DMS79 treated with DMSO at 0.1 percent for 48 hours (cell line): ENCODE measurements around the gene AKAP6.
"Not testable (repeated sequence)": the region's sequence is repeated elsewhere in the genome, so short reads cannot be mapped to it uniquely, and the experiment has no call there.

Source experiments
- DNase-seq: peaks from one replicate; lab custom pipeline; 2025; lab: John Stamatoyannopoulos, UW

Gene AKAP6

DNA sequence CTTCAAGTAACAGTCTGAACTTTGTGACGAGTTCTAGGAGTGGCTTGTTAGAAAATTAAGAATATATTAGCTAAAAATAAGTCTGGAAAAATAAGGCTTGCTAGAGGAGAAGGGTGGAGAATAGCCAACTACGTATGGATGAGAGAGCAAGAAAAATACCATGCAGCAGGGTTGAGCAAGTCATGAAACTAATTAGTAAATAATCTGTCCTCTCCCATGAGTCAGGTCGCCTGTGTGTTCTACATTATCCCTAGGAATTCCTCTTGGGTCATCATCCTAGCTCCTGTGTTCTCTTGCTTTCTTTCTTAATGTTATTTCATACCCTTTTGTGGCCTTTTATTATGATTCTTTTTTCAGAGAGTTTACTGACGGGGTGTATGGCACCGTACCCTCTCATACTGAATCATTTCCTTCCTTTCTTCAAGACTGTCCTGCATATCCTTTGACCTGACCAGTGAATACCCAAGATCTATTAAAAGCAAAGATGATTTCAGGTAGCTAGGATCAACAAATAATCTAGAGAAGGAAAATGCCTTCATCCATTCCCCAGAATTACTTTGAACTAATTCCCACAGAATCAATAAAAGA lies 432.4 kb downstream of the AKAP6 start:
- DNase-seq, result no peak

GRCh38 chr14:32762886-32763285 lies 433.8 kb downstream of the AKAP6 start:
- DNase-seq, result no peak

- no peak for DNase-seq
These were observed 434.6 kb downstream of the AKAP6 start for GRCh38 chr14:32763673-32764072.

- no peak for DNase-seq
These were observed 435.0 kb downstream of the AKAP6 start for GRCh38 chr14:32764131-32764530.

- DNase-seq, result no peak
These were observed 441.3 kb downstream of the AKAP6 start for GRCh38 chr14:32770422-32770821.

- no peak for DNase-seq
These were observed 445.1 kb downstream of the AKAP6 start for GRCh38 chr14:32774214-32774613.

DNA sequence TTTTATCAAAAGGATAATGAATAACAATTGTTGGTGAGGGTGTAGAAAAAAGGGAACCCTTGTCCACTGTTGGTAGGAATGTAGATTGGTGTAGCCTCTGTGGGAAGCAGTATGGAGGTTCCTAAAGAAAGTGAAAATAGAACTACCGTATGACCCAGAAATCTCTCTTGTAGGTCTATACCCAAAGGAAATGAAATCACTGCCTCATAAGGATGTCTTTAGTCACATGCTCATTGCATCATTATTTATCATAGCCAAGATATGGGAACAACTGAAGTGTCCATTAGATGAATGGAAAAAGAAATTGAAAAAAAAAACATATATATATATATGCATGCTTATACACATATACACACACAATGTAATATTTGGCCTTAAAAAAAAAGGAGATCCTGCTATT lies 450.7 kb downstream of the AKAP6 start:
- no peak for DNase-seq

- DNase-seq, result no peak
These were observed 455.3 kb downstream of the AKAP6 start for GRCh38 chr14:32784405-32784804.

DNA sequence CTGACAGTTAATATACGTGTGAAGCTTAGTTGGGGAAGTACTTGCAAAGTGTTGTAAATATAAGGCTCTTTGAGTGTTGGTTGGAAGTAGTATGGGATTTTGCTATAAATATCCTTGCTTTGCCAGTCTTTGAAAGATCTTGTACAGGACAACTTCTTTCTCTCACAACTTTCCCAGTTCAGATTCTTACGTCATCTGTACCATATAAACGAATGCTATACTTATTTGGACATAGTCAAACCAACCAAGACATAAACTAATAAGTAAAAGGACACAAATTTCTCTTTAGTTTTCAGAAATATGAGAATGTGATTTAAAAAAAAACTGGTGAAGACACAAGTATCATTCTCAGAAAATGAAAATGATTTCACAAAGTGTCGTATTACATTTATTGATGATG lies 456.5 kb downstream of the AKAP6 start:
- no peak for DNase-seq

DNA sequence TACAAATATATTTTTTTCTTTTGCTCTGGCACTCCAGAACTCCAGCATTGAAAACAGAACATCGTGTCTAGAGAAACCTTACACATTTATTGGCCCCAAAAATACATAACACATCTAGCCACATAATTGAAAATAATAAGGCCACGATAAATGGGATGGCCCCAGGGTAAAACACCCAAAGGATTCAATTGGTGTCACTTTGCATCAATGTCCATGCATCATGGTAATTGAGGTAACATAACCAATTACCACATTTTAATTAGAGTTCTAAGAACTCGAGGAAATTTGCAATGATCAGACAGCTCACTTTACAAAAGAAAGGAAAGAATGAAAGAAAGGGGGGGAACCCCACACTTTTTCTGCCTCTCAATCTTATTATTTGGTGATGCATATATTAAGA lies 457.8 kb downstream of the AKAP6 start:
- DNase-seq, result no peak

DNA sequence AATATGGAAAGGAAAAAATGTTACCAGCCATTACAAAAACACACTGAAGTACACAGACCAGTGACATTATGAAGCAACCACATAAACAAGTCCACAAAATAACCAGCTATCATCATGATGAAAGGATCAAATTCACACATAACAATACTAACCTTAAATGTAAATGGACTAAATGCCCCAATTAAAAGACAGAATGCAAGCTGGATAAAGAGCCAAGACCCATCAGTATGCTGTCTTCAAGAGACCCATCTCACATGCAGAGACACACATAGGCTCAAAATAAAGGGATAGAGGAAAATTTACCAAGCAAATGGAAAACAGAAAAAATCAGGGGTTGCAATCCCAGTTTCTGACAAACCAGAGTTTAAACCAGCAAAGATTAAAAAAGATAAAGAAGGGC lies 463.9 kb downstream of the AKAP6 start:
- not testable (repeated sequence) for DNase-seq

- no peak for DNase-seq
These were observed 471.2 kb downstream of the AKAP6 start for GRCh38 chr14:32800320-32800719.

DNA sequence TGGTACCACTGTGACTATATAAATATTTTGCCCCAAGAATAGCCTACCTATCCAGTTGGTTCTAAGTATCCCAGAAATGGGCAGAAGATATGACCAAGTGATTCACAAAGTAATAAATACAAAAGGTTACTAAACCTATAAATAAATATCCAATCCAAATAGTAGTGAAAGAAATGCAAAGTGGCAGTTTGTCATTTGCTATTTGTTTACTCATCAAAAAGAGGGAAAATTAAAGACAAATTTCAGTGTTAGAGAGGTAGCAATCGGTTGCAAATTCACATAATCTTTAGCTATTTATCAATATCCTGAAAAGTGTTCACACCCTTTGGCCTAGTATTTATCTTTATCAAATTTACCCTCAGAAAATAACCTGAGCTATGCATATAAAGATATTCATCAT lies 473.2 kb downstream of the AKAP6 start:
- DNase-seq, result no peak

- no peak for DNase-seq
These were observed 476.9 kb downstream of the AKAP6 start for GRCh38 chr14:32805979-32806378.

GRCh38 chr14:32808644-32809043 lies 479.5 kb downstream of the AKAP6 start:
- peak; percentile 92 for DNase-seq

- no peak for DNase-seq
These were observed 480.2 kb downstream of the AKAP6 start for GRCh38 chr14:32809255-32809654.

GRCh38 chr14:32813401-32813800 lies 484.3 kb downstream of the AKAP6 start:
- peak; percentile 80 for DNase-seq

DNA sequence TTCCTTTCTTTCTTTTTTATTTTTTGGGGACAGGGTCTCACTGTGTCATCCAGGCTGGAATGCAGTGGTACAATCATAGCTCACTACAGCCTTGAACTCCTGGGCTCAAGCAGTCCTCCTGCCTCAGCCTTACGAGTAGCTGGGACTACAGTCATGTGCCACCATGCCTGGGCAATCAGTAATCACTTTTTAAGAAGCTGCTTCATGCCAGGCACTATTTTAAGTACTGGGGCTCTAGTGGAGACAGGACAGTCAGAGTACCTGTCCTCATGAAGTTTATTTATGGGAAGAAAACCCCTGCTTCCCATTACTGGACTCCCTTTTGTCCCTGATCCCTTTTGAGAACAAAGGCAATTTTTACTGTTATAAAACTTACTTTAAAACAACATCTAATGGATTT lies 485.6 kb downstream of the AKAP6 start:
- DNase-seq, result no peak

- DNase-seq, result no peak
These were observed 487.5 kb downstream of the AKAP6 start for GRCh38 chr14:32816588-32816987.

GRCh38 chr14:32817780-32818179 lies 488.7 kb downstream of the AKAP6 start:
- DNase-seq, result no peak

GRCh38 chr14:32818581-32818980 lies 489.5 kb downstream of the AKAP6 start:
- no peak for DNase-seq

DNA sequence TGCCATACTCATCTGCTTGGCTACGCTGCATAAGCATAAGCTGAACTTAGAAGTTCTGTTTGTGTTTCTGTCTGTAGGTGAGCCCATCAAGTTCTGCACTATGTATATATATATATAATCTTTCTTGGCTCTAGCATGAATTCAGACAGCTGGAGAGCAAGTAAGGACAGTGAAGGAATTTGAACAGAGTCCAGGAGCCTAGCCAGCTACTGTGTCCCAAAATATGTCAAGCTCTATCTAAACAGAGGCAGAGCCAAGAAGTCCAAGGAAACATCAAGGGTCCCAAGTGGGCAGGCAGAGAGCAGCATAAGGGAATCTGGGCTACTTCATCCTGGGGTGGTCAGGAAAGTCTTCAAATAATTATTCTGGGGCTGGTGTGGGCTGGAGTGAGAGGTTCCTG lies 491.1 kb downstream of the AKAP6 start:
- DNase-seq, result no peak

- DNase-seq, result no peak
These were observed 491.6 kb downstream of the AKAP6 start for GRCh38 chr14:32820682-32821081.

DNA sequence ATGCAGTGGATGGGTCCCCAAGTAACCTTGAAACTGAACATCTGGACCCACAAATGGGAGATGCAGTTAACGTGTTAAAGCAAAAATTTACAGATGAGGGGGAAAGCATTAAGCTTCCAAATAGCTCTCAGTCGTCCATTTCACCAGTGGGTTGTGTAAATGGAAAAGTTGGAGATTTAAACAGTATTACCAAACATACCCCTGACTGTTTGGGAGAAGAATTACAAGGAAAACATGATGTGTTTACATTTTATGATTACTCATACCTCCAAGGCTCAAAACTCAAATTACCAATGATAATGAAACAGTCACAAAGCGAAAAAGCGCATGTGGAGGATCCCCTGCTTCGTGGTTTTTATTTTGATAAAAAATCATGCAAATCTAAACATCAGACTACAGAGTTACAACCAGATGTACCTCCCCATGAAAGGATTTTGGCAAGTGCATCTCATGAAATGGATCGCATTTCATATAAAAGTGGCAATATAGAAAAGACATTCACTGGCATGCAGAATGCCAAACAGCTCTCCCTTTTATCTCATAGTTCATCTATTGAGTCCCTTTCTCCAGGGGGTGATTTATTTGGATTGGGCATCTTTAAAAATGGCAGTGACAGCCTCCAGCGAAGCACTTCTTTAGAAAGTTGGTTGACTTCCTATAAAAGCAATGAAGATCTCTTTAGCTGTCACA lies 493.0 kb downstream of the AKAP6 start:
- DNase-seq, result no peak
